Superior temporal gyrus (tissue), 1 donor: ENCODE results near the gene CAPS.

ENCODE experiments used
- DNase-seq: peaks from one replicate; pipeline ENCODE4 v3.0.0-alpha.2; 2016; ENCODE audit errors: extremely low spot score

Gene CAPS

GRCh38 chr19:5891938-5892771, 21.9 kb upstream of the CAPS start:
- DNase-seq, result no peak

DNA sequence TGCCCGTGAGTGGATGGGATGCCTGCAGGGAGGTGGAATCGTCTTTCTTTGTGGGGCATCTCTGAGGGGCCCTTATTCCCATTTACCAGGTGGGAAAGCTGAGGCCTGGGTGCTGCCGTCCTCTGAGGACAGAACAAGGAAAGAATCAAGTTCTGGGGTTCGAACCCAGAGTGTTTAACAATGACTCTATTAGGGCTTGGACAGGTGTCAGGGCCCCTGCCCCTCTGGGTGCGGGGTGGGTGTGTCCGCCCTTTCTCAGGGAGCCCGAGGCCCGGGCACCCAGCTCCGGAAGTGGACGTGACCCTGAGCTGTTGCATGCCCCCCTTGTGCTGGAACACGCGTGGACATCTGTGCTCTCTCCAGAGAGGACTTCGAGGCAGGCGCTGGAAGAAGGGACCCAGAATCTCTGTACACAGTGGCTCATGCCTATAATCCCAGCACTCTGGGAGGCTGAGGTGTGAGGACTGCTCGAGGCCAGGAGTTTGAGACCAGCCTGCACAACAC, 21.2 kb upstream of the CAPS start:
- no peak for DNase-seq

DNA sequence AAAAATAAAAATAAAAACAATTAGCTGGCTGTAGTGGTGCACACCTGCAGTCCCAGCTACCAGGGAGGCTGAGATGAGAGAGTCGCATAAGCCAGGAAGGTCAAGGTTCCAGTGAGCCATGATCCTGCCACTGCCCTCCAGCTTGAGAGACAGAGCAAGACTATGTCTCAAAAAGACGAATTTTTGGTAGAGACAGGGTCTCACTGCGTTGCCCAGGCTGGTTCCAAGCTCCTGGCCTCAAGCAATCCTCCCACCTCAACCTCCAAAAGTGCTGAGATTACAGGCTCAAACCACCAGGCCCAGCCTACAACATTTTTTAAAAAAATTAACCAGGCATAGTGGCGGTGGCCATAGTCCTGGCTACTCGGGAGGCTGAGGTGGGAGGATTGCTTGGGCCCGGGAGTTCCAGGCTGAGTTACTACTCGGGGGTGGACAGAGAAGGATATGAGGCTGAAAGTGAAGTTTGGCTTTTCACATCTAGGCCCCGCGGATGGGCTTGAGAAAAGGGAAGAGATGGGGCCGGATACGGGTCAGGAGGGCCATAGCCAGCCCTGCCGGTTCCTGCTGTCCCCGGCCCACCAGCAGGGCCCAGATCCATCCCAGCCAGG, 20.7 kb upstream of the CAPS start:
- no peak for DNase-seq

GRCh38 chr19:5893907-5894703, 19.9 kb upstream of the CAPS start:
- no peak for DNase-seq

- no peak for DNase-seq
These were observed 19.2 kb upstream of the CAPS start for GRCh38 chr19:5894704-5895349.

DNA sequence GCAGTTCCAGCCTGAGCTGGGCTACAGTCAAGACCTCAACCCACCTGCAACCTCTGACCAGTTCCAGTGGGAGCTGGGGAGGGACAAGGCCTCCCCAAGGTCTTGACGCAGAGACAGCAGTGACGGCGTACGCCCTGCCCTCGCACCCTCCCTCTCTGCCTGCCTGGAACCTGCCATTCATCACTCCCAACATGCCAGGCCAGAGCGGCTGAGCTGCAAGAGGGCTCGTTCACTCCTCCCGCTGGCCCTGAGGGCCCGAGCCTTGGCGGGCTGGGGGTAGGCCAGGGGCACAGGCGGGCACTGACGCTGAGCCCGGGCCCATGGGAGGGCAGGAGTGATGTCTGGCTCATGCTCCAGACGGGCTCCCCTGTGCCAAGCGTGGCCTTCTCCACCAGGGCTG, 18.6 kb upstream of the CAPS start:
- no peak for DNase-seq

DNA sequence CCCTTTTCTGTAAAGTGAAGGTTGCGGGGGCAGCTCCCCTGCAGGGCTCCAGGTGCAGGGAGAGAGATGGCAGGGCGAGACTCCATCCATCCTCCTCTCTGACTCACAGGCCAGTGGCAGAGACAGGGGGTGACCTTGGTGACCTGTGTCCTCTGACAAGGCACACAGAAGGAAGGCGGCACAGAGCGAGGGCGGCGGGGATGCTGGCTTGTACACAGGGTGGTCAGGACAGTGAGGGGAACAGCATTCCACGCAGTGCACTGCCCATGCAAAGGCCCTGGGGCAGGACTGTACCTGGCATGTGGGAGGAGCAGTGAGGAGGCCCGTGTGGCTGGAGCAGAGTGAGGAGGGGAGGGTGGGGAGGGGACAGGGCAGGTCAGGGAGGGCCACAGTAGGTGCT, 18.2 kb upstream of the CAPS start:
- no peak for DNase-seq

- no peak for DNase-seq
These were observed 17.5 kb upstream of the CAPS start for GRCh38 chr19:5896365-5897076.

DNA sequence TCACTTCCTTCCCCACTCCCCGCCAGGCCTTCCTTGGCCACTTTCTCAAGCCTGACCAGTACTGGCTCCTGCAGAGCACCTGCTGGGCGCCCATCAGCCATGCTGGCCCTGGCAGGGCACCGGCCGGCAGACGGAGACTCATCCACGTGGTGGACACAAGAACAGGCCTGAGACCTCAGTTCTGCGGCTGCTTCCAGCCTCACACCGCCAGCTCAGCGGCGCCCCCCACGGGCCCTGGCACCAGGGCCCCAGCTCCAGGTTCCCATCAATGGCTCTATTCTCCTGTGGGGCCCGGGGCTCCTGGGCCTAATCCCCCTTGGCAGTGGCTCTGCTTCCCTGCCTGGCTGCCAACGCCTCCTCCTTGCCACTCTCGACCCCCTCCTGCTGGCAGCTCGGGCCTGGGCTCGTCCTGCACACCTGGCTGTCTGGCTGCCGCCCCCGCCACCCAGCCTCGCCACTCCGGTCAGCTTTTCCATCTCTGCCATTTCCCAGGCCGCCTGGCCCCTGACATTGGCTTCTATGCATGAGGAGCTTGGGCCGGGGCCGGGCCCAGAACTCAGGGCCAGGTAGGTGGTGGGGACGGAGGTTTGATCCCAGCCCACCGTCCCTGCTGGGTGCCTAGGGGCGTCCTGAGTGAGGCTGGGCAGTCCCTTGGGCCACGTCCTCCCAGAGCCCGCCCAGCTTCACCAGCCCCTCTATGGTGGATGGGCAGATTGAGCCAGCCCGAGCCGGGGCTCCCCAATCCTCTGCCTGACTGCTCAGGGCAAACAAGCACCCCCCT, 16.7 kb upstream of the CAPS start:
- DNase-seq, result no peak

- no peak for DNase-seq
These were observed 14.1 kb upstream of the CAPS start for GRCh38 chr19:5899728-5900526.

DNA sequence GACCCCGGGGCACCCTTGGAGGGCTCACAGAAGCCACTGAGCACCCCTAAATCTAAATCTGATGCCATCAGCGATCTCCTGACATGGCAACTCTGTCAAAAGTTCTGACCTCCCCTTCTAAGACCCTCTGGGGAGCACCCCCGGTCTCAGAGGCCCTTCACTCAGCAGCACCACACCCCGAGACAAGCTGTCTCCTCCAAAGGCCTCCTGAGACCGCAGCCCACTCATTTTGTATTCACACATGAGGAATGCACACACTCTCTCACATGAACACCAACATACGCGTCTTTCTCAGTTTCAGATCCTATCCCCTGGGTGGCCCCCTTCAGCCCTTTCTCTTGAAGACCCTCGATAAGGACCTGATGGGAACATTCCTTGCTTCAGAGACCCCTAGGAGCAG, 13.1 kb upstream of the CAPS start:
- DNase-seq, result no peak

- no peak for DNase-seq
These were observed 10.9 kb upstream of the CAPS start for GRCh38 chr19:5903056-5903623.

- peak; percentile 94 for DNase-seq
These were observed 10.3 kb upstream of the CAPS start, which contains the start of gene NDUFA11 for GRCh38 chr19:5903624-5904351. Gene NDUFA11 (minus strand): TSS chr19:5903790. CDS start chr19:5903708, 82 bp downstream.

- DNase-seq, result peak; percentile 100
These were observed 9.5 kb upstream of the CAPS start, which contains the start of gene VMAC for GRCh38 chr19:5904352-5905113. Gene VMAC (plus strand): TSS chr19:5904872. CDS start chr19:5904891, 19 bp downstream.

GRCh38 chr19:5905114-5905778, 8.8 kb upstream of the CAPS start:
- DNase-seq, result no peak

GRCh38 chr19:5907241-5907640, 6.8 kb upstream of the CAPS start:
- no peak for DNase-seq
